ENCODE data around the gene B3GNT4. TPM values are rescaled to one million over a fixed set of nuclear protein-coding genes. Genes with fewer than 3 reads are reported as not detected.

Gene B3GNT4
- total RNA-seq, 1 donor from 2014 or later, result 0.38 TPM

GRCh38 chr12:122189626-122190475, 13.7 kb upstream of the B3GNT4 start:
- TF ChIP-seq CTCF (IDR thresholded peaks at IDR 0.05; ENCODE audit: unreplicated experiment), result no peak
- no peak overlapping the region for H3K27ac Mint-ChIP-seq (ENCODE audit: unreplicated experiment)
- no peaks in the 10 kb centered on the region for H3K9me3 Mint-ChIP-seq (ENCODE audit: unreplicated experiment)
- no peak overlapping the region for H3K4me3 Mint-ChIP-seq (ENCODE audit: unreplicated experiment)
- peaks cover 2% of the 10 kb centered on the region for H3K27me3 Mint-ChIP-seq (ENCODE audit: unreplicated experiment)
- H3K36me3 Mint-ChIP-seq (ENCODE audit: low read depth, unreplicated experiment), result no peaks in the 10 kb centered on the region
- no peaks in the 10 kb centered on the region for H3K4me1 Mint-ChIP-seq (ENCODE audit: unreplicated experiment)
- no peak for DNase-seq (ENCODE audit: low spot score)

GRCh38 chr12:122190842-122191668, 12.5 kb upstream of the B3GNT4 start:
- Mint-ChIP-seq H3K4me1 (ENCODE audit: unreplicated experiment) (no peaks in the 10 kb centered on the region), H3K4me3 (ENCODE audit: unreplicated experiment) (no peak overlapping the region), H3K9me3 (ENCODE audit: unreplicated experiment) (no peaks in the 10 kb centered on the region), H3K27ac (ENCODE audit: unreplicated experiment) (no peak overlapping the region), H3K36me3 (ENCODE audit: low read depth, unreplicated experiment) (no peaks in the 10 kb centered on the region), H3K27me3 (ENCODE audit: unreplicated experiment) (peaks cover 4% of the 10 kb centered on the region)
- TF ChIP-seq CTCF (IDR thresholded peaks at IDR 0.05; ENCODE audit: unreplicated experiment), result peak; percentile 65
- DNase-seq (ENCODE audit: low spot score), result peak; percentile 82

GRCh38 chr12:122192441-122192840, 11.1 kb upstream of the B3GNT4 start:
- Mint-ChIP-seq H3K27me3 (ENCODE audit: unreplicated experiment) (peaks cover 6% of the 10 kb centered on the region), H3K27ac (ENCODE audit: unreplicated experiment) (no peak overlapping the region), H3K4me3 (ENCODE audit: unreplicated experiment) (no peak overlapping the region), H3K4me1 (ENCODE audit: unreplicated experiment) (no peaks in the 10 kb centered on the region), H3K36me3 (ENCODE audit: low read depth, unreplicated experiment) (no peaks in the 10 kb centered on the region), H3K9me3 (ENCODE audit: unreplicated experiment) (no peaks in the 10 kb centered on the region)
- no peak for DNase-seq (ENCODE audit: low spot score)
- TF ChIP-seq CTCF (IDR thresholded peaks at IDR 0.05; ENCODE audit: unreplicated experiment), result no peak

- peaks cover 9% of the 10 kb centered on the region for H3K27me3 Mint-ChIP-seq (ENCODE audit: unreplicated experiment)
Measured at GRCh38 chr12:122194804-122195203, 8.7 kb upstream of the B3GNT4 start.

More at GRCh38 chr12:122194804-122195203, 8.7 kb upstream of the B3GNT4 start:
- Mint-ChIP-seq H3K36me3 (ENCODE audit: low read depth, unreplicated experiment) (no peaks in the 10 kb centered on the region), H3K9me3 (ENCODE audit: unreplicated experiment) (no peaks in the 10 kb centered on the region), H3K4me1 (ENCODE audit: unreplicated experiment) (no peaks in the 10 kb centered on the region), H3K27ac (ENCODE audit: unreplicated experiment) (no peak overlapping the region), H3K4me3 (ENCODE audit: unreplicated experiment) (no peak overlapping the region)
- no peak for TF ChIP-seq CTCF (IDR thresholded peaks at IDR 0.05; ENCODE audit: unreplicated experiment)
- no peak for DNase-seq (ENCODE audit: low spot score)

Data from endothelial cell (in vitro differentiated cells).